MM.1S (cell line): ENCODE results near the gene SEMA6B.

Experiments used
- DNase-seq: peaks from one replicate; pipeline ENCODE4 v3.0.0-alpha.2; 2015
- H2AFZ ChIP-seq: fragments of 300-600 bp; sonication (generic); 2 replicates; pipeline ENCODE4 v1.6.0; 2016; ENCODE audit warnings: antibody characterized with exemption, low read length
- H3F3A ChIP-seq: fragments of 300-600 bp; sonication (generic); 2 replicates; pipeline ENCODE4 v1.6.1; 2016; ENCODE audit warnings: mild to moderate bottlenecking, antibody characterized with exemption, low read length, moderate library complexity, mixed read lengths; ENCODE audit not compliant: insufficient read depth
- H3K27ac ChIP-seq: fragments of 300-600 bp; sonication (generic); 2 replicates; pipeline ENCODE4 v1.5.1; 2016; ENCODE audit warnings: mild to moderate bottlenecking, low read length
- H3K27me3 ChIP-seq: fragments of 300-600 bp; sonication (generic); replicated peaks from 2 replicates; pipeline ENCODE4 v1.6.0; 2016; ENCODE audit warnings: low read length; ENCODE audit not compliant: insufficient read depth
- H3K36me3 ChIP-seq: fragments of 300-600 bp; sonication (generic); replicated peaks from 2 replicates; pipeline ENCODE4 v1.6.1; 2016; ENCODE audit warnings: mild to moderate bottlenecking, low read length, mixed read lengths; ENCODE audit not compliant: insufficient read depth
- H3K4me1 ChIP-seq: fragments of 300-600 bp; sonication (generic); 2 replicates; pipeline ENCODE4 v1.6.1; 2016; ENCODE audit warnings: low read length, mixed read lengths
- H3K4me2 ChIP-seq: fragments of 300-600 bp; sonication (generic); 2 replicates; pipeline ENCODE4 v1.6.0; 2016; ENCODE audit warnings: low read depth, low read length
- H3K4me3 ChIP-seq: fragments of 300-600 bp; sonication (generic); 2 replicates; pipeline ENCODE4 v1.5.1; 2016; ENCODE audit warnings: low read length, mixed read lengths
- H3K79me2 ChIP-seq: fragments of 300-600 bp; sonication (generic); 2 replicates; pipeline ENCODE4 v1.6.1; 2016; ENCODE audit warnings: mixed run types, low read length, mixed read lengths
- H3K9ac ChIP-seq: fragments of 300-600 bp; sonication (generic); 2 replicates; pipeline ENCODE4 v1.6.1; 2016; ENCODE audit warnings: low read length, mixed read lengths
- H3K9me2 ChIP-seq: fragments of 300-600 bp; sonication (generic); replicated peaks from 2 replicates; pipeline ENCODE4 v1.6.1; 2016; ENCODE audit warnings: mild to moderate bottlenecking, low read length, mixed read lengths; ENCODE audit not compliant: insufficient read depth
- H3K9me3 ChIP-seq: fragments of 300-600 bp; sonication (generic); replicated peaks from 2 replicates; pipeline ENCODE4 v1.6.1; 2016; ENCODE audit warnings: mild to moderate bottlenecking, low read length, mixed read lengths; ENCODE audit not compliant: insufficient read depth
- H4K20me1 ChIP-seq: fragments of 300-600 bp; sonication (generic); 2 replicates; pipeline ENCODE4 v1.6.1; 2016; ENCODE audit warnings: mild to moderate bottlenecking, low read length, moderate library complexity, mixed read lengths; ENCODE audit not compliant: insufficient read depth
- EZH2 ChIP-seq: fragments of 300-600 bp; sonication (generic); optimal IDR thresholded peaks from 2 replicates; pipeline ENCODE3; 2017; ENCODE audit warnings: low read depth, mild to moderate bottlenecking, antibody characterized with exemption, low read length, mixed read lengths
- EZH2phosphoT487 ChIP-seq: fragments of 300-600 bp; sonication (generic); IDR thresholded peaks from 2 replicates; pipeline ENCODE4 v1.6.1; 2018; ENCODE audit warnings: antibody characterized with exemption, low read length
- TF ChIP-seq, protein P1 (sequence below): fragments of 300-600 bp; sonication (generic); IDR thresholded peaks from 2 replicates; pipeline ENCODE4 v1.5.1; 2016; ENCODE audit warnings: antibody characterized with exemption, low read length, mixed read lengths

Gene SEMA6B

GRCh38 chr19:4501691-4502090 is 57.8 kb downstream of the SEMA6B start:
- Histone ChIP-seq H3K36me3 (no peaks in the 10 kb centered on the region), H3K27me3 (no peaks in the 10 kb centered on the region), H3K79me2 (no peaks in the 10 kb centered on the region), H2AFZ (no peak overlapping the region), H3K9ac (no peak overlapping the region), H3F3A (no peaks in the 10 kb centered on the region), H3K27ac (no peak overlapping the region), H3K4me2 (no peak overlapping the region), H3K4me3 (no peak overlapping the region), H3K4me1 (no peaks in the 10 kb centered on the region), H3K9me2 (no peaks in the 10 kb centered on the region), H4K20me1 (no peaks in the 10 kb centered on the region), H3K9me3 (no peaks in the 10 kb centered on the region)
- DNase-seq = no peak
- TF ChIP-seq, protein P1, sequence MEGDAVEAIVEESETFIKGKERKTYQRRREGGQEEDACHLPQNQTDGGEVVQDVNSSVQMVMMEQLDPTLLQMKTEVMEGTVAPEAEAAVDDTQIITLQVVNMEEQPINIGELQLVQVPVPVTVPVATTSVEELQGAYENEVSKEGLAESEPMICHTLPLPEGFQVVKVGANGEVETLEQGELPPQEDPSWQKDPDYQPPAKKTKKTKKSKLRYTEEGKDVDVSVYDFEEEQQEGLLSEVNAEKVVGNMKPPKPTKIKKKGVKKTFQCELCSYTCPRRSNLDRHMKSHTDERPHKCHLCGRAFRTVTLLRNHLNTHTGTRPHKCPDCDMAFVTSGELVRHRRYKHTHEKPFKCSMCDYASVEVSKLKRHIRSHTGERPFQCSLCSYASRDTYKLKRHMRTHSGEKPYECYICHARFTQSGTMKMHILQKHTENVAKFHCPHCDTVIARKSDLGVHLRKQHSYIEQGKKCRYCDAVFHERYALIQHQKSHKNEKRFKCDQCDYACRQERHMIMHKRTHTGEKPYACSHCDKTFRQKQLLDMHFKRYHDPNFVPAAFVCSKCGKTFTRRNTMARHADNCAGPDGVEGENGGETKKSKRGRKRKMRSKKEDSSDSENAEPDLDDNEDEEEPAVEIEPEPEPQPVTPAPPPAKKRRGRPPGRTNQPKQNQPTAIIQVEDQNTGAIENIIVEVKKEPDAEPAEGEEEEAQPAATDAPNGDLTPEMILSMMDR = no peak
- TF ChIP-seq EZH2phosphoT487 = no peak
- TF ChIP-seq EZH2 = no peak

DNA sequence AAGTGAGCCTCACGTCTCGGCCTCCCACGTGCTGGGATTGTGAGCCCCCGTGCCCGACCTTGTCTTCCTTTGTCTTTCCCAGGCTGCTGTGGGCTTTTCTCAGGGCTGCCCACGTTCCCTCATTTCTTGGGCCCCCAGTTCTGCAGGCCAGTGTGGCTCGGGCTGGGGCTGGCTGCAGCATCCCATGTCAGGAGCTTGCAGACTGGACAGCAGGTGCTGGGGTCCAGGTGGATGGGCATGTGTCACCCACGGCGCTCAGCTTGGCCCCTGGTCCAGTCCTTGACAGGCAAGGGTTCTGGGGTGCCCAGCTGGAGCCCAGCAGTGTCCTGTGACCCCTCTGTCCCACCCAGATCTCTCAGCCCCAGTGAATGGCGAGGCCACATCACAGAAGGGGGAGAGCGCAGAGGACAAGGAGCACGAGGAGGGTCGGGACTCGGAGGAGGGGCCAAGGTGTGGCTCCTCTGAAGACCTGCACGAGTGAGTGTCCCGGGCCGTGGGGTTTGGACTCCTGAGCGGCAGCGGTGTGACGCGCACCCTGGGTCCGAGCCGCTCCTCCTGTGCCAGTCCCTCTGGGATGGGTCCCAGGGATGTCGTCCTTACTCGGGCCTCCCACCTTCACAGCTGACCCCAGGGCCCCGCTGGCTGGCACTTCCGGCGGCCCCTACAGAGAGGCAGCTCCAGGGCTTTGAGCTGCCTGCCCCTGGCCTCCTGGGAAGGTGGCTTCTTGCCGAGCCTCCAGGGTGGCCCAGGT is 58.5 kb downstream of the SEMA6B start:
- H3K36me3 ChIP-seq = no peaks in the 10 kb centered on the region
- H3K4me1 ChIP-seq = no peaks in the 10 kb centered on the region
- H3K79me2 ChIP-seq = no peaks in the 10 kb centered on the region
- H3K9me3 ChIP-seq = no peaks in the 10 kb centered on the region
- H3K27me3 ChIP-seq = no peaks in the 10 kb centered on the region
- no peak overlapping the region for H3K4me3 ChIP-seq
- no peak overlapping the region for H2AFZ ChIP-seq
- H4K20me1 ChIP-seq = no peaks in the 10 kb centered on the region
- TF ChIP-seq, protein P1 = no peak
- TF ChIP-seq EZH2 (no peak), EZH2phosphoT487 (no peak)
- no peak overlapping the region for H3K9ac ChIP-seq
- no peaks in the 10 kb centered on the region for H3K9me2 ChIP-seq
- H3F3A ChIP-seq = no peaks in the 10 kb centered on the region
- H3K4me2 ChIP-seq = no peak overlapping the region
- no peak for DNase-seq
- no peak overlapping the region for H3K27ac ChIP-seq

- no peaks in the 10 kb centered on the region for H3F3A ChIP-seq
- no peak overlapping the region for H3K4me3 ChIP-seq
- no peak overlapping the region for H2AFZ ChIP-seq
- H3K4me2 ChIP-seq = no peak overlapping the region
- H3K27me3 ChIP-seq = no peaks in the 10 kb centered on the region
- H3K9me3 ChIP-seq = no peaks in the 10 kb centered on the region
- no peaks in the 10 kb centered on the region for H3K4me1 ChIP-seq
- H3K27ac ChIP-seq = no peak overlapping the region
- no peaks in the 10 kb centered on the region for H3K36me3 ChIP-seq
- no peak overlapping the region for H3K9ac ChIP-seq
- H3K79me2 ChIP-seq = no peaks in the 10 kb centered on the region
- no peaks in the 10 kb centered on the region for H4K20me1 ChIP-seq
- DNase-seq = no peak
- TF ChIP-seq, protein P1 = no peak
- no peak for TF ChIP-seq EZH2phosphoT487
- H3K9me2 ChIP-seq = no peaks in the 10 kb centered on the region
These were observed 59.6 kb downstream of the SEMA6B start for GRCh38 chr19:4499855-4500254.
